ENCODE measurements around the gene TSR1.

GRCh38 chr17:2357237-2357636 is 21.0 kb upstream of the TSR1 start:
- TF ChIP-seq, protein P1, sequence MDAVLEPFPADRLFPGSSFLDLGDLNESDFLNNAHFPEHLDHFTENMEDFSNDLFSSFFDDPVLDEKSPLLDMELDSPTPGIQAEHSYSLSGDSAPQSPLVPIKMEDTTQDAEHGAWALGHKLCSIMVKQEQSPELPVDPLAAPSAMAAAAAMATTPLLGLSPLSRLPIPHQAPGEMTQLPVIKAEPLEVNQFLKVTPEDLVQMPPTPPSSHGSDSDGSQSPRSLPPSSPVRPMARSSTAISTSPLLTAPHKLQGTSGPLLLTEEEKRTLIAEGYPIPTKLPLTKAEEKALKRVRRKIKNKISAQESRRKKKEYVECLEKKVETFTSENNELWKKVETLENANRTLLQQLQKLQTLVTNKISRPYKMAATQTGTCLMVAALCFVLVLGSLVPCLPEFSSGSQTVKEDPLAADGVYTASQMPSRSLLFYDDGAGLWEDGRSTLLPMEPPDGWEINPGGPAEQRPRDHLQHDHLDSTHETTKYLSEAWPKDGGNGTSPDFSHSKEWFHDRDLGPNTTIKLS (IDR thresholded peaks at IDR 0.05; ENCODE audit: borderline replicate concordance, low read depth), result no peak
- no peak for TF ChIP-seq HNRNPLL (IDR thresholded peaks at IDR 0.05; ENCODE audit: low read depth, low read length, poor library complexity, severe bottlenecking)
- TF ChIP-seq TCF7L2 (IDR thresholded peaks at IDR 0.05; ENCODE audit: low read depth, low read length), result no peak
